GM18520 (cell line): ENCODE data around the gene TUB.
A peak's percentile ranks its signal among the peaks of the same experiment; 100 is the strongest.

Experiments
- ATAC-seq: cut with Tn5 transposase; IDR thresholded peaks from one replicate; pipeline ENCODE4 v1.9.1; 2021; ENCODE audit not compliant: unreplicated experiment

TUB gene

GRCh38 chr11:8089791-8090510, 8.9 kb downstream of the TUB start:
- no peak for ATAC-seq

GRCh38 chr11:8090756-8091155, 9.7 kb downstream of the TUB start:
- ATAC-seq, result no peak

GRCh38 chr11:8091721-8092120, 10.7 kb downstream of the TUB start:
- ATAC-seq, result no peak

GRCh38 chr11:8092587-8093424, 11.8 kb downstream of the TUB start:
- peak; percentile 42 for ATAC-seq

- ATAC-seq, result no peak
These were observed 13.0 kb downstream of the TUB start for GRCh38 chr11:8093931-8094575.

- ATAC-seq, result no peak
These were observed 13.6 kb downstream of the TUB start for GRCh38 chr11:8094656-8095055.

- no peak for ATAC-seq
These were observed 14.4 kb downstream of the TUB start for GRCh38 chr11:8095371-8095770.

- ATAC-seq, result no peak
These were observed 15.0 kb downstream of the TUB start for GRCh38 chr11:8095806-8096522.

- no peak for ATAC-seq
These were observed 15.6 kb downstream of the TUB start for GRCh38 chr11:8096575-8096974.

- no peak for ATAC-seq
These were observed 16.1 kb downstream of the TUB start for GRCh38 chr11:8097062-8097461.

- no peak for ATAC-seq
These were observed 16.5 kb downstream of the TUB start for GRCh38 chr11:8097468-8097867.

- ATAC-seq, result no peak
These were observed 16.9 kb downstream of the TUB start for GRCh38 chr11:8097926-8098325.

GRCh38 chr11:8098361-8098760, 17.4 kb downstream of the TUB start:
- no peak for ATAC-seq

GRCh38 chr11:8098879-8099278, 17.9 kb downstream of the TUB start:
- no peak for ATAC-seq

- ATAC-seq, result no peak
These were observed 18.4 kb downstream of the TUB start for GRCh38 chr11:8099291-8099899.

- no peak for ATAC-seq
These were observed 19.1 kb downstream of the TUB start for GRCh38 chr11:8100158-8100557.

- ATAC-seq, result no peak
These were observed 19.6 kb downstream of the TUB start for GRCh38 chr11:8100605-8101004.

GRCh38 chr11:8101421-8101820, 20.4 kb downstream of the TUB start:
- no peak for ATAC-seq

- no peak for ATAC-seq
These were observed 21.4 kb downstream of the TUB start for GRCh38 chr11:8102296-8102915.

- ATAC-seq, result no peak
These were observed 22.0 kb downstream of the TUB start for GRCh38 chr11:8102965-8103364.
